WI38 (cell line): Measurements from ENCODE around the gene CCNL2.
"Not testable (repeated sequence)": the region's sequence is repeated elsewhere in the genome, so short reads cannot be mapped to it uniquely, and the experiment has no call there.

ENCODE experiments used
- H3K4me3 ChIP-seq: 2 replicates; pipeline ENCODE4 v1.5.1; 2011; ENCODE audit warnings: low read depth, mild to moderate bottlenecking, control low read depth, low read length
- TF ChIP-seq, protein P1 (sequence below): IDR thresholded peaks from 2 replicates; pipeline ENCODE4 v1.5.1; 2012; ENCODE audit warnings: low read depth, mild to moderate bottlenecking, control low read depth, low read length

Gene CCNL2

DNA sequence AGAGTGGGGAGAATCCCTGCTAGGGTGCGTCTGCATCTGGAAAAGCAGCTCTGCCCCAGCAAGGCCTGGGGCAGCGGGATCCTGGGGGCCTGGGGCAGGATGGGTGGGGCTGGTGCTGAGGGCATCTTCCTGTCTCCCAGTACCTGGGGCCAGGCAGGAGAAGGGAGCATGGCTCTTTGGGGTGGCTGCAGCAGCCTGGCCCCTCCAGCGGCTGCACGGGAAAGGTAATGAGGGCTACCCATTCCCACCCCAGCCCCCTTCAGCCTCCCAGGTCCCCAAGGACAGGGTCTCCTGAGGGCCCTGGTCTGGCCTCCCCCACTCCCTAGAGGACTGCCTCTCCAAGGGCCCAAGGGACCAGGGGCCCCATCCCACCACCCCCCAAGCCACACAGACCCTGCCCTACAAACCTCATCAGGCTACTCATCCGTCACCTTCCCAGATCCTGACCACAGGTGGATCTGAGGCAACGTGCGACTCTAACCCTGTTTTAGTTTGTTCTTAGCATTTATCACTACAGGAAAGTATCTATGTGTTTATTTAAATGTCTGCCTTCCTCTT, 22.9 kb upstream of the CCNL2 start:
- TF ChIP-seq, protein P1, sequence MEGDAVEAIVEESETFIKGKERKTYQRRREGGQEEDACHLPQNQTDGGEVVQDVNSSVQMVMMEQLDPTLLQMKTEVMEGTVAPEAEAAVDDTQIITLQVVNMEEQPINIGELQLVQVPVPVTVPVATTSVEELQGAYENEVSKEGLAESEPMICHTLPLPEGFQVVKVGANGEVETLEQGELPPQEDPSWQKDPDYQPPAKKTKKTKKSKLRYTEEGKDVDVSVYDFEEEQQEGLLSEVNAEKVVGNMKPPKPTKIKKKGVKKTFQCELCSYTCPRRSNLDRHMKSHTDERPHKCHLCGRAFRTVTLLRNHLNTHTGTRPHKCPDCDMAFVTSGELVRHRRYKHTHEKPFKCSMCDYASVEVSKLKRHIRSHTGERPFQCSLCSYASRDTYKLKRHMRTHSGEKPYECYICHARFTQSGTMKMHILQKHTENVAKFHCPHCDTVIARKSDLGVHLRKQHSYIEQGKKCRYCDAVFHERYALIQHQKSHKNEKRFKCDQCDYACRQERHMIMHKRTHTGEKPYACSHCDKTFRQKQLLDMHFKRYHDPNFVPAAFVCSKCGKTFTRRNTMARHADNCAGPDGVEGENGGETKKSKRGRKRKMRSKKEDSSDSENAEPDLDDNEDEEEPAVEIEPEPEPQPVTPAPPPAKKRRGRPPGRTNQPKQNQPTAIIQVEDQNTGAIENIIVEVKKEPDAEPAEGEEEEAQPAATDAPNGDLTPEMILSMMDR: no peak
- no peak overlapping the region for H3K4me3 ChIP-seq

DNA sequence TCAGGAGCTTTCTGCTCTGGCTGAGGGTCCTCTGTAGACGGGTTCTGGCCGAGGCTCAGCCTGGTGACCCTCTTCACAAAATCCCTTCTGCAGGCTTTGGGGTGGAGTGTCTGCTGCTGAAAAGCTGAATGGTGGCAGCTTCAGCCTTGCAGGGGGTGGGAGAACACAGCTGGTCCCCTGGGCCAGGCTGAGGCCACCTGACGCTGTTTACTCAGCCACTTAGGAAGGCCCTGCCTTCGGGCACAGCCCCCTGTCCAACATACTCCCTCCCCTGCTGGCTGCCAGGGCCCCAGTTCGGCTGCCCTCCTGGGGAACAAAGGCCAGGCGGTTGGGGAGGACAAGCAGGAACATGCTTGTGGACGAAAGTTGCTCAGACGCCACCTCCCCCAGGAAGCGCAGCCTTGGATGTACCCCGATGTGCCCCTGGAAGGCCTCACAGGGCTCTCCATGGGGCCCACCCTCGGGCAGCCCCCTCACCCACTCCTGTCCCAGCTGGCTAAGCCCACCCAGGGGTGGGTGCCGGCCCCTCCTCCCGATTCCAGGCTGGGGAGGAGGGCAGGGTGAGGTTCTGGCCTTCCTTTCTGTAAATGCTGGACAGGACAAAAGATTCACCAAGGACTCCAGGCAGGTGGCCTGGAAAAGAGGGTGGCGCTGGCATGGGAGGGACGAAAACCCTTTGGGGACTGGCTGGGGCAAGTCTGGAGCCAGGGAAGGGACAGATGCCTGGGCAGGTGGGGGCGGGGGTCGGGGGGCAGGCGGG, 22.2 kb upstream of the CCNL2 start, which contains the start of gene ANKRD65:
Gene ANKRD65, minus strand, starts transcription at position 130 of the 760 bp plus-strand sequence. CDS start 271 bp downstream, outside the sequence.
- H3K4me3 ChIP-seq: no peak within 1 kb of the TSS
- TF ChIP-seq, protein P1: no peak

DNA sequence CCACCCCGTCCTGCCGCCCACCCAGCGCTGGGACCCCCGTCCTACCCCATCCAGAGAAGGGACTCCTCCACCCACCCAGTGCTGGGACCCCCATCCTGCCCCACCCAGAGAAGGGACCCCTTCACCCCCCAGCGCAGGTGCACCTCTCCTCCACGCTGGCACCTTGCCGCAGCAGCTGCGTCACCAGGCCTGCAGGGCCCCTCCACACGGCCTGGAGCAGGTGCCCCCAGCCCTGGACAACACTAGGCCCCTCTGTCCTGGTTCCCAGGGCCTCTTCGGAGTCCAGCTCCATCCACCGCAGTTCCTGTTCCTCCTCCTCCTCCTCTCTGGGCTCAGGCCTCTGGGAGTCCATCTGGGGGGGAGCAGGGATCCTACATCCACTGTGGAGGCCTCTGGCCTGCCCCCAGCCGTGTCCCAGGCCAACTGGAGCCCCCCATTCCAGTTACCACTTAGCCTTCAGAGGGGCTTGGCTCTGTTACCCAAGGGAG, 21.6 kb upstream of the CCNL2 start:
- TF ChIP-seq, protein P1: no peak

DNA sequence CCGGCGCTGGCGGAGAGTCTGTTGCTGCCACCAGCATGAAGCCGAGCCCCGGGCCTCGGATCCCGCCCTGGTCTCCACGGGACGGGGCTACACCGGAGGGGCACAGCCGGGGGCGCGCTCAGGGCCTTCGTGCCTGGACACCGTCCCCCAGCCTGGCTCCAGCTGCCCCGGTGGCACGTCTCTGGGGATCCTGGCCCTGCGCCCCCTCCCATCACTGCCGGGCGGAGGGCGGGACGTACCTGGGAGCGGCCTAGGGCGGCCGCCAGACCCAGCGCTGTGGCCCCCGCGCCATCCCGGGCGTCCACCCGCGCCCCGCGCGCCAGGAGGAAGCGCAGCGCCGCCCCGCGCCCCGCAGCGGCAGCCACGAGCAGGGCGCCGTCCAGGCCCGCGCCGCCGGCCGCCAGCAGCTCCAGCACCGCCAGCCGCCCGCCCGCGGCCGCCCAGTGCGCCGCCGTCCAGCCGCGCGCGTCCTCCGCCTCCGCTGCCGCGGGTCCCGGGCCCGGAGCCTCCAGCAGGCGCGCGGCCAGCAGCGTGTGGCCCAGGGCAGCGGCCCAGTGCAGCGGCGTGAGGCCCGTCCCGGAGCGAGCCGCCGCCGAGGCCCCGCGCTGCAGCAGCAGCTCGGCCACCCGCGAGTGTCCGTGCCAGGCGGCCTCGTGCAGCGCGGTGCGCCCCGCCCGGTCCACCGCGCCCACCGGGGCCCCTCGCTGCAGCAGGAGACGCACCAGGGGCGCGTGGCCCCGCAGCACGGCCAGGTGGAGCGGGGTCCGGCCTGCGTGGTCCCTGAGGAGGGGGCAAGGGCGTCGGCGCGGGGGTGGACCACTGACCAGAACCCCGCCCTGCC, 20.9 kb upstream of the CCNL2 start:
- TF ChIP-seq, protein P1: no peak
- H3K4me3 ChIP-seq: no peak overlapping the region

More for the DNA sequence above, 21.6 kb upstream of the CCNL2 start:
- no peak overlapping the region for H3K4me3 ChIP-seq

DNA sequence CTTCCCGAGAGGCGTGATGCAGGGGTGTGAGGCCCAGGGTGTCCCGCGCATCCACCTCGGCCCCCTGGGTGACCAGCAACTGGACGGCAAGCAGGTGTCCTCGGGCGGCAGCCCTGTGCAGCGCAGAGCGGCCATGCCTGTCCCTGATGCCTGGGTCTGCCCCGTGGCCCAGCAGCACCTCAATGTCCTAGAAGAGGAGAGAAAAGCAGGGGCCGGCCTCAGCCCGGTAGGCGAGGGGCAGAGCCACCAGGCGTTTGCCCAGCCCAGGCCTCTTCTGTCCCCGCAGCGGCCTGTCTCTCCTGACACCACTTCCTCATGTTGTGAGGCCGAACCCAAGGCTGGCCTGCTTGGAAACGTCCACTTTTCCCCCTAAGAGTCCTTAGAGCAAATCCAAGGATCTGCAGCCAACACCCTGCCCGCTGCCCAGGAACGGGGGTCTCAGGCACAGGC, 20.3 kb upstream of the CCNL2 start:
- TF ChIP-seq, protein P1: no peak

DNA sequence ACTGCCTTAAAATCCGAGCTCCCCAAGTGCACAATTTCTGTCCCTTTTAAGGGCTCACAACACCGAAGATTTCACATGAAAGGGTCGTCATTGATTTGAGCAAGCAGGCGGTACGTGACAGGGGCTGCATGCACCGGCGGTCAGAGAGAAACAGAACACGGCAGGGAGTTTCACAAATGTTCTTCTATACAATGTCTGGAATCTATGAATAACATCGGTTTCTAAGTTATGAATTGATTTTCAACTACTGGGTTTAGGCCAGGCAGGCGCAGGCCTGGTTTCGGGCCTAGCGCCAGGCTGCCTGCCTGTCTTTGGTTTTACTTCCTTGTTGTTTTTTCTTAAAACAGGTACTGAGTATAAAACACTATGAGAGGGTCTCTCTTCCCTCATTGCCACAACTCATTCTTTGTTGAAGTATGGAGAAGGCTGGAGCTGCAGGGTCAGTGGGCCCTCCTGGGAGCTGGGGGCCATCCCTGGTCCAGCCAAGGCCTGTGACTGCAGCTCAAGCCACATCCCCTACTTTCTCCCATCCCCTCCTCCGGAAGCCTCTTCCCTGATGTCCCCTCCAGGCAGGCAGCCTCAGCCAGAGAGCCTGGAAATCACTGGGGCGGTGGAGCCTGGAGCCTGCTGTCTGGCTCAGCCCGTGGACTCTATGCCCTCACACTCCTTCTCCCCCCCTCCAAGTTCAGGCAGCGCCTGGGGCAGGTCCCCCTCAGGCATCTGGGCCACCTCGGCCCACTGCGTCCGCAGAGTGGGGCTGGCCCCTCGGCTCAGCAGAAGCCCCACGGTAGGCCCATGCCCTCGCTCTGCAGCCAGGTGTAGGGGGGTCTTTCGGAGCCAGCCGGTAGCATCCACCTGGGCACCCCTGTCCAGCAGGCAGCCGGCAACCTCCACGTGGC, 19.6 kb upstream of the CCNL2 start:
- TF ChIP-seq, protein P1: no peak
- no peak overlapping the region for H3K4me3 ChIP-seq

More for the DNA sequence above, 20.3 kb upstream of the CCNL2 start:
- no peak overlapping the region for H3K4me3 ChIP-seq

DNA sequence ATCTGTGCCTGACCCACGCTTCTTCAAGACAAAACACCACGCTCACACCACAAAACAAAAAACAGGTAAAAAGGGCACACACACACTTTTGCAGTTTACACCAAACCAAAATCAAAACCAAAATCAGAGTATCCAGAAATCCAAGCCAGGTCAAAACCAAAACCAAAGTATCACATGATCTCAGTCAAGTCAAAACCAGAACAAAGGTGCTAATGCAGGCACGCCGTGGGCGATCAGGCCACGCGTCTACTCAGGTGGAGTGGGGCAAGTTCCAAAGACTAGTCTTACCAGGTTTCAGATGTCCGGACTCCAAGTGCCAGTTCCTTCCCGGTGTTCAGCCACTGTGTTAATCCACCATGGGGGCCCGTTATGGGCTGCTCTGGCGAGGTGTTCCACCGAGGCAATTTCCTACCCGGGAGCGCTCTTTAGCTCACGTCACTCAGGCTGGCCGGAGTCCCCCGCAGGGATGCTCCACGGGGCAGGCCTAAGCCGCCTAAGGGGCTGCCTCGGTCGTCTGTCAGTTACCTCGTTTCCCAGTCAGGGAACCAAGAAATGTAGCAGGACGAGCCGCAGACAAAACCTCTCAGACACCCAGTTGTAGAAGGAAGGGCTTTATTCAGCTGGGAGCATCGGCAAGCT, 18.8 kb upstream of the CCNL2 start:
- H3K4me3 ChIP-seq: not testable (repeated sequence)

DNA sequence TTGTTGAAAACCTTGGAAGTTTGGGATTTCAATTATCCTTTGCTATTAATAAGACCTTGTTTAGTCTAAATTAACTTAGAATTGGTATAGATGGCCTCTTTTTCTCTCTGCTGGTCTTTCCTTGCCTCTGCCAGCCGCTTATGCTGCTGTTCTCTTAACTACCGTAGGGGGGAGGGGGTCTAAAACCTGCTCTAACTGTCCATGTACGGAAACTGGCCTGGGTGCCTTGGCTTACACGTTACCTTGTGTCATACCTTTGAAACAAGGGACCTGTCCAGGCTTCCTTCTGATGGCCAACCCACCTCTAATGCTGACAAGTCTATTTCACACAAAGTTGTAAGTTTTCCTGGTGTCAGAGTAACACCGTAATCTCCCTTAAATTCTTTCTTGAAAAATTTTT, 18.3 kb upstream of the CCNL2 start:
- H3K4me3 ChIP-seq: not testable (repeated sequence)
